ENCODE results near the gene SH3RF2.

The SH3RF2 gene

GRCh38 chr5:146079695-146080373 lies 143.5 kb downstream of the SH3RF2 start:
- TF ChIP-seq, protein P1, sequence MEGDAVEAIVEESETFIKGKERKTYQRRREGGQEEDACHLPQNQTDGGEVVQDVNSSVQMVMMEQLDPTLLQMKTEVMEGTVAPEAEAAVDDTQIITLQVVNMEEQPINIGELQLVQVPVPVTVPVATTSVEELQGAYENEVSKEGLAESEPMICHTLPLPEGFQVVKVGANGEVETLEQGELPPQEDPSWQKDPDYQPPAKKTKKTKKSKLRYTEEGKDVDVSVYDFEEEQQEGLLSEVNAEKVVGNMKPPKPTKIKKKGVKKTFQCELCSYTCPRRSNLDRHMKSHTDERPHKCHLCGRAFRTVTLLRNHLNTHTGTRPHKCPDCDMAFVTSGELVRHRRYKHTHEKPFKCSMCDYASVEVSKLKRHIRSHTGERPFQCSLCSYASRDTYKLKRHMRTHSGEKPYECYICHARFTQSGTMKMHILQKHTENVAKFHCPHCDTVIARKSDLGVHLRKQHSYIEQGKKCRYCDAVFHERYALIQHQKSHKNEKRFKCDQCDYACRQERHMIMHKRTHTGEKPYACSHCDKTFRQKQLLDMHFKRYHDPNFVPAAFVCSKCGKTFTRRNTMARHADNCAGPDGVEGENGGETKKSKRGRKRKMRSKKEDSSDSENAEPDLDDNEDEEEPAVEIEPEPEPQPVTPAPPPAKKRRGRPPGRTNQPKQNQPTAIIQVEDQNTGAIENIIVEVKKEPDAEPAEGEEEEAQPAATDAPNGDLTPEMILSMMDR (IDR thresholded peaks at IDR 0.05): no peak
- intact Hi-C loops (cut with DNase I; ENCODE audit: low total_unique reads): no loop called here
- no peak for DNase-seq

GRCh38 chr5:146081556-146081955 lies 145.2 kb downstream of the SH3RF2 start:
- no peaks in the 10 kb centered on the region for H3K27me3 ChIP-seq
- no peak for DNase-seq
- peaks cover 0 to 7% (median 0%) of the 10 kb centered on the region in 4 donors for H3K4me1 ChIP-seq
- H3K4me3 ChIP-seq: no peak overlapping the region
- intact Hi-C loops (cut with DNase I; ENCODE audit: low total_unique reads): no loop called here
- no peaks in the 10 kb centered on the region for H3K36me3 ChIP-seq
- TF ChIP-seq, protein P1 (IDR thresholded peaks at IDR 0.05): no peak
- no peak overlapping the region for H3K27ac ChIP-seq
- no peaks in the 10 kb centered on the region for H3K9me3 ChIP-seq

More at GRCh38 chr5:146079695-146080373, 143.5 kb downstream of the SH3RF2 start:
- Histone ChIP-seq H3K9me3 (no peaks in the 10 kb centered on the region), H3K4me3 (no peak overlapping the region), H3K27me3 (no peaks in the 10 kb centered on the region), H3K4me1 (peaks cover 0 to 7% (median 0%) of the 10 kb centered on the region in 4 donors), H3K36me3 (no peaks in the 10 kb centered on the region), H3K27ac (no peak overlapping the region)

- no peak for DNase-seq
- TF ChIP-seq, protein P1 (IDR thresholded peaks at IDR 0.05): no peak
- Histone ChIP-seq H3K9me3 (no peaks in the 10 kb centered on the region), H3K4me1 (peaks cover 0 to 7% (median 0%) of the 10 kb centered on the region in 4 donors), H3K27me3 (no peaks in the 10 kb centered on the region), H3K36me3 (no peaks in the 10 kb centered on the region), H3K27ac (no peak overlapping the region), H3K4me3 (no peak overlapping the region)
- intact Hi-C loops (cut with DNase I; ENCODE audit: low total_unique reads): no loop called here
Measured at GRCh38 chr5:146082798-146083197, 146.4 kb downstream of the SH3RF2 start.

DNA sequence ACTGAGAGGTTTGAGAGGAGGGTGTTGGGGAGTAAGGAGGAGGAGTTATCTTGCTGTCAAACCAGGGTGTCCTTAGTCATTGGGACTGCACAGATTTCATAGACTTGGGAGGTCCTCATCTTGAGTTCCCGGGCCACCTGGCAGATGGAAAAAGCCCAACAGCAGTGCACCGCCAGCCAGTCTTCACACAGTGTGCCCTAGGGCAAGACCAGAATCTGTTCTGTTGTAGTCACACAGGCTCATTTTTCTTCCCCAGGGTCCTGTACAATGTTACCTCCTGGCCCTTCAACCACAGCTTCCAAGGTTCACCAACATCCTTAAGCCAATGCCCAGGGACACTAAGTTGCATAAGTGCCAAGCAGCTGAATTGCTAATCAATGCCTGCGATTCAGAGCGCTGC lies 148.0 kb downstream of the SH3RF2 start:
- H3K9me3 ChIP-seq: no peaks in the 10 kb centered on the region
- TF ChIP-seq, protein P1 (IDR thresholded peaks at IDR 0.05): no peak
- intact Hi-C loops (cut with DNase I; ENCODE audit: low total_unique reads): no loop called here
- H3K36me3 ChIP-seq: no peaks in the 10 kb centered on the region
- H3K27ac ChIP-seq: no peak overlapping the region
- H3K27me3 ChIP-seq: no peaks in the 10 kb centered on the region
- no peak for DNase-seq
- no peak overlapping the region for H3K4me3 ChIP-seq
- peaks cover 0 to 7% (median 0%) of the 10 kb centered on the region in 4 donors for H3K4me1 ChIP-seq

GRCh38 chr5:146088098-146088497 lies 151.7 kb downstream of the SH3RF2 start:
- Histone ChIP-seq H3K36me3 (no peaks in the 10 kb centered on the region), H3K9me3 (no peaks in the 10 kb centered on the region), H3K4me3 (no peak overlapping the region), H3K4me1 (no peaks in the 10 kb centered on the region), H3K27me3 (no peaks in the 10 kb centered on the region), H3K27ac (no peak overlapping the region)
- TF ChIP-seq, protein P1 (IDR thresholded peaks at IDR 0.05): no peak
- DNase-seq: no peak
- intact Hi-C loops (cut with DNase I; ENCODE audit: low total_unique reads): no loop called here
